GM19328 (cell line): ENCODE measurements around the gene MTF2.
"Not testable (repeated sequence)": the region's sequence is repeated elsewhere in the genome, so short reads cannot be mapped to it uniquely, and the experiment has no call there.

Source experiments
- ATAC-seq: cut with Tn5 transposase; IDR thresholded peaks from one replicate; pipeline ENCODE4 v1.9.1; 2021; ENCODE audit warnings: mild to moderate bottlenecking, moderate library complexity; ENCODE audit not compliant: unreplicated experiment

Gene MTF2

GRCh38 chr1:93137604-93138292 is 58.7 kb downstream of the MTF2 start:
- ATAC-seq = no peak

GRCh38 chr1:93140106-93140505 is 61.0 kb downstream of the MTF2 start:
- ATAC-seq = no peak

- ATAC-seq = no peak
Measured at GRCh38 chr1:93142161-93142560, 63.1 kb downstream of the MTF2 start.

GRCh38 chr1:93143136-93143535 is 64.1 kb downstream of the MTF2 start:
- no peak for ATAC-seq

GRCh38 chr1:93143769-93144168 is 64.7 kb downstream of the MTF2 start:
- ATAC-seq = no peak

- no peak for ATAC-seq
Measured at GRCh38 chr1:93148001-93148400, 68.9 kb downstream of the MTF2 start.

GRCh38 chr1:93150729-93151128 is 71.6 kb downstream of the MTF2 start:
- ATAC-seq = no peak

GRCh38 chr1:93151474-93151873 is 72.4 kb downstream of the MTF2 start:
- ATAC-seq = no peak

GRCh38 chr1:93152835-93153234 is 73.8 kb downstream of the MTF2 start:
- ATAC-seq = no peak

- ATAC-seq = no peak
Measured at GRCh38 chr1:93154898-93155297, 75.8 kb downstream of the MTF2 start.

- ATAC-seq = no peak
Measured at GRCh38 chr1:93155335-93155734, 76.3 kb downstream of the MTF2 start.

- ATAC-seq = no peak
Measured at GRCh38 chr1:93159337-93159736, 80.3 kb downstream of the MTF2 start.

- ATAC-seq = not testable (repeated sequence)
Measured at GRCh38 chr1:93163314-93163713, 84.2 kb downstream of the MTF2 start.

GRCh38 chr1:93164816-93165215 is 85.7 kb downstream of the MTF2 start:
- ATAC-seq = no peak

GRCh38 chr1:93165895-93166294 is 86.8 kb downstream of the MTF2 start:
- not testable (repeated sequence) for ATAC-seq

- ATAC-seq = no peak
Measured at GRCh38 chr1:93167006-93167405, 87.9 kb downstream of the MTF2 start.

GRCh38 chr1:93170141-93170678 is 91.1 kb downstream of the MTF2 start:
- ATAC-seq = not testable (repeated sequence)

GRCh38 chr1:93171549-93172034 is 92.5 kb downstream of the MTF2 start:
- ATAC-seq = no peak

GRCh38 chr1:93172778-93173177 is 93.7 kb downstream of the MTF2 start:
- no peak for ATAC-seq

GRCh38 chr1:93174638-93175037 is 95.6 kb downstream of the MTF2 start:
- ATAC-seq = not testable (repeated sequence)

GRCh38 chr1:93177991-93178390 is 98.9 kb downstream of the MTF2 start:
- ATAC-seq = no peak

GRCh38 chr1:93178418-93178817 is 99.3 kb downstream of the MTF2 start:
- ATAC-seq = no peak
